Neural progenitor cell (in vitro differentiated cells): ENCODE data around the gene PCDH9.

Experiments
- CTCF ChIP-seq: fragments of 200-600 bp; sonication (generic); IDR thresholded peaks from 2 replicates; pipeline ENCODE4 v1.5.1; 2017; ENCODE audit warnings: antibody characterized with exemption, mild to moderate bottlenecking
- EZH2 ChIP-seq: fragments of 200-600 bp; sonication (generic); IDR thresholded peaks from 2 replicates; pipeline ENCODE4 v1.6.1; 2017; ENCODE audit warnings: antibody characterized with exemption, mild to moderate bottlenecking, moderate library complexity
- EZH2phosphoT487 ChIP-seq: fragments of 200-600 bp; sonication (generic); IDR thresholded peaks from 2 replicates; pipeline ENCODE4 v1.6.1; 2017; ENCODE audit warnings: antibody characterized with exemption

GRCh38 chr13:66635526-66635925, 594.6 kb downstream of the PCDH9 start:
- no peak for TF ChIP-seq CTCF
- no peak for TF ChIP-seq EZH2
- no peak for TF ChIP-seq EZH2phosphoT487
